HepG2 (cell line): ENCODE data around the gene AGT. TPM values are rescaled to one million over a fixed set of nuclear protein-coding genes. Genes with fewer than 3 reads are reported as not detected.

Experiments
- MLX ChIP-seq: IDR thresholded peaks from 2 replicates; pipeline ENCODE4 v1.6.1; 2016
- MYNN ChIP-seq: sonication (generic); formaldehyde crosslinking; IDR thresholded peaks from 2 replicates; pipeline ENCODE4 v1.4.0; 2020; ENCODE audit warnings: mild to moderate bottlenecking, low read depth, missing genetic modification reagents
- NFATC3 ChIP-seq: sonication (generic); formaldehyde crosslinking; IDR thresholded peaks from 2 replicates; pipeline ENCODE4 v1.5.1; 2020; ENCODE audit warnings: mild to moderate bottlenecking, missing genetic modification reagents
- RARA ChIP-seq: IDR thresholded peaks from 2 replicates; pipeline ENCODE4 v1.6.1; 2016; ENCODE audit warnings: missing genetic modification reagents, missing compliant biosample characterization
- RFX5 ChIP-seq: IDR thresholded peaks from 2 replicates; pipeline ENCODE4 v1.6.1; 2011; ENCODE audit warnings: low read depth, low read length, improper control_type of control experiment
- SCMH1 ChIP-seq: sonication (generic); formaldehyde crosslinking; IDR thresholded peaks from 2 replicates; pipeline ENCODE4 v1.9.0; 2021; ENCODE audit warnings: missing genetic modification reagents, mild to moderate bottlenecking, borderline replicate concordance
- SNAPC2 ChIP-seq: sonication (generic); formaldehyde crosslinking; IDR thresholded peaks from 2 replicates; pipeline ENCODE4 v1.8.1; 2022; ENCODE audit warnings: mild to moderate bottlenecking, missing genetic modification reagents
- TCF7L2 ChIP-seq: IDR thresholded peaks from 2 replicates; pipeline ENCODE4 v1.6.1; 2011; ENCODE audit warnings: mild to moderate bottlenecking, low read depth, low read length, moderate library complexity
- ZBED4 ChIP-seq: sonication (generic); formaldehyde crosslinking; IDR thresholded peaks from 2 replicates; pipeline ENCODE4 v1.4.0; 2020; ENCODE audit warnings: missing genetic modification reagents, borderline replicate concordance
- ZNF253 ChIP-seq: sonication (generic); formaldehyde crosslinking; IDR thresholded peaks from 2 replicates; pipeline ENCODE4 v1.8.0; 2022; ENCODE audit warnings: mild to moderate bottlenecking, missing genetic modification reagents, borderline replicate concordance
- ZNF709 ChIP-seq: sonication (generic); formaldehyde crosslinking; IDR thresholded peaks from 2 replicates; pipeline ENCODE4 v1.5.0; 2020; ENCODE audit warnings: mild to moderate bottlenecking, missing genetic modification reagents
- ZSCAN21 ChIP-seq: sonication (generic); formaldehyde crosslinking; IDR thresholded peaks from 2 replicates; pipeline ENCODE4 v1.8.0; 2022; ENCODE audit warnings: mild to moderate bottlenecking, missing genetic modification reagents, moderate library complexity, borderline replicate concordance
- polyA plus RNA-seq, 8 experiments: library from polyadenylated mRNA; depleted of rRNA in 3 of 8; stranded (reverse) in 7 of 8; unstranded in 1 of 8; fragments of >200 nt; fragmentation: Illumina TruSeq in 4 of 8; extraction: Trizol in 4 of 8; gene quantifications; 2 replicates each; pipeline versions ENCODE4 v1.2.1 to v1.2.3, GENCODE V29; 2011 to 2016; ENCODE audit warnings: low read depth in 4 of 8, missing spikeins in 1 of 8, mixed read lengths in 1 of 8; ENCODE audit not compliant: insufficient read depth in 1 of 8
- total RNA-seq, 5 experiments: library from RNA; depleted of rRNA; stranded (reverse); fragments of >200 nt; fragmentation: Illumina TruSeq; extraction: Trizol; gene quantifications; 2 replicates each; pipeline ENCODE4 v1.2.3, GENCODE V29; 2016; ENCODE audit warnings: low read depth in 1 of 5
- TF ChIP-seq, protein P1 (sequence below): sonication (generic); formaldehyde crosslinking; IDR thresholded peaks from 2 replicates; pipeline ENCODE4 v1.8.1; 2023; ENCODE audit warnings: mild to moderate bottlenecking, moderate library complexity, missing genetic modification reagents
- TF ChIP-seq, protein P2 (sequence below): sonication (generic); formaldehyde crosslinking; IDR thresholded peaks from 2 replicates; pipeline ENCODE4 v1.5.0; 2020; ENCODE audit warnings: missing genetic modification reagents
- TF ChIP-seq, protein P3 (sequence below): sonication (generic); formaldehyde crosslinking; IDR thresholded peaks from 2 replicates; pipeline ENCODE4 v1.9.0; 2021; ENCODE audit warnings: missing genetic modification reagents, borderline replicate concordance
- TF ChIP-seq, protein P4 (sequence below): sonication (generic); formaldehyde crosslinking; IDR thresholded peaks from 2 replicates; pipeline ENCODE4 v1.4.0; 2020; ENCODE audit warnings: missing genetic modification reagents

AGT gene
- total and polyA plus RNA-seq, 2 of the 13 experiments (the other 11 are each of a cell fraction or from before 2014, with no cell fraction given), result 892 to 2,071 TPM

DNA sequence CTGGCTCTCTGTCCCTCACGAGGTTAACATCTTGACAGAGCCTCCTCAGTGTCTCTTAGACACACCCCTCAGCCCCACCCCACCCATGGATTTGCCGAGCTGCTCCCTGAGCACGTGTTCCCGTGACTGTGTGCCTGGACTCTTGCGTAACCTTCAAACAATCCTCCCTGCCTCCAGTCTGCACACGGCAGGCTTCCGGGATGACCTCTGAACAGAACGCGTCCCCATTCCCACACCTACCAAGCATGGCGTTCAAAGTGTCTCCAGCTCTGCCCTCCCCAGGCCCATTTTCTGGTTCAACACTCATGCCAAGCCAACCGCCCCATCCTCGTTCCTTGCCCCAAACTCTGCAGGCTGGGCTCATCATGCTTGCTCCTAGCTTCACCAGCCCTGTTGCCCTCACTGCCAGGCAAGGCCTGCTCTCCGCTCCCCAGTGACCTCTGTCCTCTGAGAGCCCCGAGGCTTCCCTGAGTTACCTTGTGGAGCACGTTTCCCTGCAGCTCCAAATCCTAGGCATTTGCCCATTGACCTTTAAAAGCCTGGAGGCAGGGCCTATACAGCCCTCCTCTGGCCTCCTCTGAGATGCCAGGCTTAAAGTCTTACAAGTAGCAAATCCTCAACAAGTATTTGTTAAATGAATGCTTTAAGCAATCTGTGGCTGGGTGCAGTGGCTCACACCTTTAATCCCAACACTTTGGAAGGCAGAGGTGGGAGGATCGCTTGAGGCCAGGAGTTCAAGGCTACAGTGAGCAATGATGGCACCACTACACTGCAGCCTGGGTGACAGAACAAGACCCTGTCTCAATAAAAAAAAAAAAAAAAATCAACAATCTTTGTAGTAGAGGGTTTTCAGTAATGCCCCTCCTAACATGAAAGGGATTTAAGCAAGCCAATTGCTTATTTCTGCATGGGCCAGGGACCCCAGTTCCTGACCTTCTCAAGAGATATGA lies 5.0 kb downstream of the AGT start (continued):
- TF ChIP-seq, protein P1, sequence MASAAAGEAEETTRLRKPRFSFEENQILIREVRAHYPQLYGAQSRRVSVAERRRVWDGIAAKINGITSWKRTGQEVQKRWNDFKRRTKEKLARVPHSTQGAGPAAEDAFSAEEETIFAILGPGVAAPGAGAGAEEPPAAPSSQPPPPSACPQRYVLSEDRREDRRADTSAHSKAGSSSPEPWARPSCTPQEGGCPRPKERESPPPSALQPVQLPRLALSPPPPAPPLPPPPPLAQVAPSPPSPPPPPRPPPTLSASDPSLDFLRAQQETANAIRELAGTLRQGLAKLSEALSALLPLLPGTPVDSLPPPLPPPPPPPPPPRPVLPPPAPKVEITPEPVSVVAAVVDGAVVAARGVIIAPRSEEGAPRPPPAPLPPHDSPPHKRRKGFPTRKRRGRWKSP (CRISPR knock-in tag), result 0 out of 2 replicates have a peak, but pooled peaks have one; percentile 36
- TF ChIP-seq ZNF253 (peak; percentile 89), ZSCAN21 (CRISPR knock-in tag) (peak; percentile 95), TCF7L2 (no peak), RFX5 (no peak), MYNN (no peak; the same call in 1 of the 2 replicates), SNAPC2 (CRISPR knock-in tag) (peak; percentile 70; the same call in 1 of the 2 replicates), MLX (CRISPR knock-in tag) (peak; percentile 99), ZNF709 (CRISPR knock-in tag) (no peak), SCMH1 (CRISPR knock-in tag) (no peak), NFATC3 (CRISPR knock-in tag) (no peak), RARA (peak; percentile 97), ZBED4 (CRISPR knock-in tag) (peak; percentile 79; the same call in 1 of the 2 replicates)
- TF ChIP-seq, protein P2, sequence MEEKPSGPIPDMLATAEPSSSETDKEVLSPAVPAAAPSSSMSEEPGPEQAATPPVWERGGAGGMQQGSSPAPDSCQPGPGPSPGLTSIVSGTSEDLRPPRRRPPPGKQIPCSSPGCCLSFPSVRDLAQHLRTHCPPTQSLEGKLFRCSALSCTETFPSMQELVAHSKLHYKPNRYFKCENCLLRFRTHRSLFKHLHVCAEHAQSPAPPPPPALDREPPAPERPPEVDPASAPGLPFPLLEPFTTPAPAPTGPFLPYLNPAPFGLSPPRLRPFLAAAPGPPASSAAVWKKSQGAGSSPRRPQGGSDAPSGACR (CRISPR knock-in tag), result peak; percentile 84; the same call in 1 of the 2 replicates
- TF ChIP-seq, protein P3, sequence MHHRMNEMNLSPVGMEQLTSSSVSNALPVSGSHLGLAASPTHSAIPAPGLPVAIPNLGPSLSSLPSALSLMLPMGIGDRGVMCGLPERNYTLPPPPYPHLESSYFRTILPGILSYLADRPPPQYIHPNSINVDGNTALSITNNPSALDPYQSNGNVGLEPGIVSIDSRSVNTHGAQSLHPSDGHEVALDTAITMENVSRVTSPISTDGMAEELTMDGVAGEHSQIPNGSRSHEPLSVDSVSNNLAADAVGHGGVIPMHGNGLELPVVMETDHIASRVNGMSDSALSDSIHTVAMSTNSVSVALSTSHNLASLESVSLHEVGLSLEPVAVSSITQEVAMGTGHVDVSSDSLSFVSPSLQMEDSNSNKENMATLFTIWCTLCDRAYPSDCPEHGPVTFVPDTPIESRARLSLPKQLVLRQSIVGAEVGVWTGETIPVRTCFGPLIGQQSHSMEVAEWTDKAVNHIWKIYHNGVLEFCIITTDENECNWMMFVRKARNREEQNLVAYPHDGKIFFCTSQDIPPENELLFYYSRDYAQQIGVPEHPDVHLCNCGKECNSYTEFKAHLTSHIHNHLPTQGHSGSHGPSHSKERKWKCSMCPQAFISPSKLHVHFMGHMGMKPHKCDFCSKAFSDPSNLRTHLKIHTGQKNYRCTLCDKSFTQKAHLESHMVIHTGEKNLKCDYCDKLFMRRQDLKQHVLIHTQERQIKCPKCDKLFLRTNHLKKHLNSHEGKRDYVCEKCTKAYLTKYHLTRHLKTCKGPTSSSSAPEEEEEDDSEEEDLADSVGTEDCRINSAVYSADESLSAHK, result no peak
- TF ChIP-seq, protein P4, sequence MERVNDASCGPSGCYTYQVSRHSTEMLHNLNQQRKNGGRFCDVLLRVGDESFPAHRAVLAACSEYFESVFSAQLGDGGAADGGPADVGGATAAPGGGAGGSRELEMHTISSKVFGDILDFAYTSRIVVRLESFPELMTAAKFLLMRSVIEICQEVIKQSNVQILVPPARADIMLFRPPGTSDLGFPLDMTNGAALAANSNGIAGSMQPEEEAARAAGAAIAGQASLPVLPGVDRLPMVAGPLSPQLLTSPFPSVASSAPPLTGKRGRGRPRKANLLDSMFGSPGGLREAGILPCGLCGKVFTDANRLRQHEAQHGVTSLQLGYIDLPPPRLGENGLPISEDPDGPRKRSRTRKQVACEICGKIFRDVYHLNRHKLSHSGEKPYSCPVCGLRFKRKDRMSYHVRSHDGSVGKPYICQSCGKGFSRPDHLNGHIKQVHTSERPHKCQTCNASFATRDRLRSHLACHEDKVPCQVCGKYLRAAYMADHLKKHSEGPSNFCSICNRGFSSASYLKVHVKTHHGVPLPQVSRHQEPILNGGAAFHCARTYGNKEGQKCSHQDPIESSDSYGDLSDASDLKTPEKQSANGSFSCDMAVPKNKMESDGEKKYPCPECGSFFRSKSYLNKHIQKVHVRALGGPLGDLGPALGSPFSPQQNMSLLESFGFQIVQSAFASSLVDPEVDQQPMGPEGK, result peak; percentile 93
